Bone marrow (tissue), 2 donors: ENCODE data around the gene SOX21.

ENCODE experiments used
- DNase-seq, 2 donors: peaks; one replicate each; lab custom pipeline; 2025; lab: John Stamatoyannopoulos, UW

The SOX21 gene

GRCh38 chr13:94709001-94709834, 3.1 kb downstream of the SOX21 start:
- no peak for DNase-seq

- no peak for DNase-seq
These were observed 4.1 kb downstream of the SOX21 start for GRCh38 chr13:94708031-94708859.

GRCh38 chr13:94707400-94708021, 4.8 kb downstream of the SOX21 start:
- no peak for DNase-seq

- DNase-seq: no peak
These were observed 5.4 kb downstream of the SOX21 start for GRCh38 chr13:94706843-94707399.

GRCh38 chr13:94706101-94706842, 6.1 kb downstream of the SOX21 start:
- no peak for DNase-seq

GRCh38 chr13:94705081-94706030, 7.0 kb downstream of the SOX21 start:
- DNase-seq: no peak

GRCh38 chr13:94704377-94705080, 7.8 kb downstream of the SOX21 start:
- no peak for DNase-seq

- no peak for DNase-seq
These were observed 8.5 kb downstream of the SOX21 start for GRCh38 chr13:94703721-94704314.

GRCh38 chr13:94703271-94703670, 9.1 kb downstream of the SOX21 start:
- no peak for DNase-seq

GRCh38 chr13:94702181-94703041, 9.9 kb downstream of the SOX21 start:
- DNase-seq: no peak

- no peak for DNase-seq
These were observed 10.8 kb downstream of the SOX21 start for GRCh38 chr13:94701313-94702180.

GRCh38 chr13:94700536-94700935, 11.8 kb downstream of the SOX21 start:
- DNase-seq: no peak

GRCh38 chr13:94700051-94700535, 12.3 kb downstream of the SOX21 start:
- no peak for DNase-seq

- no peak for DNase-seq
These were observed 16.2 kb downstream of the SOX21 start for GRCh38 chr13:94696171-94696570.

- DNase-seq: no peak
These were observed 20.3 kb downstream of the SOX21 start for GRCh38 chr13:94692030-94692429.

- DNase-seq: no peak
These were observed 28.9 kb downstream of the SOX21 start for GRCh38 chr13:94683409-94683808.

- no peak for DNase-seq
These were observed 30.1 kb downstream of the SOX21 start for GRCh38 chr13:94682229-94682628.
